Right renal pelvis (tissue), 4 donors: ENCODE measurements around the gene F2RL2. TPM values are rescaled to one million over a fixed set of nuclear protein-coding genes. Genes with fewer than 3 reads are reported as not detected.

ENCODE experiments used
- DNase-seq, 4 donors: peaks; one replicate each; pipeline ENCODE4 v3.0.0-alpha.2; 2013; ENCODE audit warnings: low read depth in 4 of 4, low spot score in 3 of 4, missing footprints in 1 of 4
- polyA plus RNA-seq, 4 donors: library from polyadenylated mRNA; unstranded; fragments of 120-200 nt; gene quantifications; one replicate each; pipeline ENCODE4 v1.2.1, GENCODE V29; 2013; ENCODE audit not compliant: insufficient read length in 4 of 4

The F2RL2 gene
- polyA plus RNA-seq, 4 donors: 0.35 to 0.73 (median 0.50) TPM

DNA sequence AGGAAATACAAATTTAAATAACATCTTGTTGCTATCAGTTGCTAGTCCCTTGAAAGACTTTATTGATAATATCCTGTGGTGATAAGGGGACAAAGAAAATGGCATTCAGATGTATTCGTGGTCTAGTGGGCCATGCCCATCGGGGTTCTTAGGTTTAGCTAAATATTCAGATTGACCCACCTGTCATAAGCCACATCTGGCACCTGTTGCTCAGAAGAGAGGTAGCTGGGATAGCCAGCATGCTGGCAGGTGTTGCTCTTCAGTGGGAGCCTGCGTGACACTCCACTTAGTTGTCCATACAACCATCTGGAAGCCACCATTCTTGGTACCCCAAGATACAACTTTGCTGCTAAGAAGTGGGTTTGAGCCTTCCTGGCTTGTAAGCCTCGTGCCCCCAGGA lies 36.7 kb downstream of the F2RL2 start:
- DNase-seq: no peak

DNA sequence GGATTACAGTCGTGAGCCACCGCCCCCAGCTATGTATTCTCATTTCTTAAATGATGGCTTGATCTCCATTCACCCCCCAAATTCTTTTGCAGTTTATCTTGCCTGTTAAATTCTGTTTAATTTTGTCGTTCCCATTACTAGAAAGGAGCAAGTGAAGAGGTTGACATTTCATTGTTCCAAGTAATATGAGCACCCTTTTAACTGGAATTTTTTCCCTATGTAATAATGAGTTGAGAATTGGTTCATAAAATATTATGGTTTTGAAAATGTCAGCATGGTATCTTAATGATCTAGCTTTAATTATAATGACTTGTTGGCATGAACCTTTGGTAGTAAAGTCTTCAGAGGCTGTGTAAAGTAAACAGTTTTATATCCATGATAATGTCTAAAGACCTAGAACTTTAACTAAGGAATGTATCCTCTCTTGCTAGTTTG lies 37.4 kb downstream of the F2RL2 start:
- DNase-seq: no peak

DNA sequence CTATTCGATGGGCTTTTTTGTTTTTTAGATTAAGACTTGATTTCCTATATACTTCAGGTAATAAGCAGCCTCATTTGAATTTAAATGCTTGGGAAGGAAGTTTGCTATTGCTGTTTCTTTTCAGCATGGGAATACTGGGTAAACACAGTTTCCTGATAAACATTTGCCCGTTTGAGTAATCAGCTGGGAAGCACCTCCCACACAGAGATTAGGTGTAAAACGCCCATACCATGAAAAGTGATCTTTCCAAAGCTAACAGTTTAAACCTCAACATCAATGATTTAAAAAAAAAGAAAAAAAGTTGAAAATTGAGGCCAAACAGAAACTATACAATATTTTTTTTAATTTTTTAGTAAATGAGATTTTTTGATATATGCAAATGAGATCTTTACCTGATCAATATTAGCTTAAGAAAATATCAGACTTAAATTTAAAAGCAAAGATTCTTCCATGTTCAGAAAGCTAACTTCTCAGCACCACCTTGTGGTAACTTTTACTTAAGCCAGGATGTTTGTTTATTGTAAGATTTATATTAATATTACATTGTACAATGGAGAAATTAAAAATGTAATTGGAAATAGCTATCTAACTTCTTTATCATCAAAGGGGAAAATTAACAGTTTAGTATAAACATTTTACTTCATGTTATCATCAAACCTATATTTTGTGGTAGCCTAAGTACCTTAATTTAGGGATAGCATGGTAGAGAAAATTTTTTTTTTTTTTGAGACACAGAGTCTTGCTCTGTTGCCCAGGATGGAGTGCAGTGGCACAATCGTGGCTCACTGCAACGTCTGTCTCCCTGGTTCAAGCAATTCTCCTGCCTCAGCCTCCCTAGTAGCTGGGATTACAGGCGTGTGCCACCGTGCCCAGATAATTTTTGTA lies 39.8 kb downstream of the F2RL2 start:
- DNase-seq: no peak

DNA sequence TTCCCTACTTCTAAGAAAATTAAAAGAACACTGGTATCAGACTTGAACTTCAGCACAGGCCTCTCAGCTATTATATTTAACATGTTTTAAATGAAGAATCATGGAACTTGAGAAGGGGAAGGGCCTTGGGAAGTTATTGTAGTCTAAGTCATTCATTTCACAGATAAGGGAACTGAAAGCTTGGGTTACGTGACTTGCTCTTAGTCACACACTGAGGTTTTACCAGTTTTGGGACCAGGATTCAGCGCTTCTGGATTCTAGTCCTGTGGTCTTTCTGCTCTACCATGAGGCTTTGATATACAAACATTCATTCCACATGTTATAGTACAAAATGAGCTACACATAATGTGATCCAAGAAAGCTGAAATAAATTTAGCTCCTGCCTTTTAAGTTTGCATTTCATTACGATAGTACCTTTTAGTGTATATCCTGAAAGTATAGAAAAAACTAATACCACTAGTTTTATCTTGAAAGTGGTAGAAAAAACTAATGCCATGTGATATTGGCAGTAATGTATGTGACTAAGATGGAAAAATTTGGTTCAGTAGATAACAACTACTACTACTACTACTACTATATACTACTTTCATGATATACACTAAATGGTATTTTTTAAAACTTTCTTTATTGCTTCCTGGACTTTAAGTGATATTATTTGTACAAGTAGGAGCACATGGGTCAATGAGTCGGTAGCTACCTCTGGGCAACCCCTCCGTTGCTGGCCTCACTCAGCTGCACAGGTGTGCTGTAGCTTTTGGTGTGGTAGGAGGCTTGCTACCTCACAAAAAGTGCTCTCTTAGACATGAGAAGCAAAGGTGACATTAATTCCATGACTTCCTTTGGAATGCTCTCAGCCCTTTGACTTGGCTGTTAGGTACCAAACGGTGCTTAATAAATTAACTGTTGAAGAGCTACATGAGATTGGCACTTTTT lies 40.7 kb downstream of the F2RL2 start:
- no peak for DNase-seq

- no peak for DNase-seq
Measured at GRCh38 chr5:76580981-76581380, 42.2 kb downstream of the F2RL2 start.

DNA sequence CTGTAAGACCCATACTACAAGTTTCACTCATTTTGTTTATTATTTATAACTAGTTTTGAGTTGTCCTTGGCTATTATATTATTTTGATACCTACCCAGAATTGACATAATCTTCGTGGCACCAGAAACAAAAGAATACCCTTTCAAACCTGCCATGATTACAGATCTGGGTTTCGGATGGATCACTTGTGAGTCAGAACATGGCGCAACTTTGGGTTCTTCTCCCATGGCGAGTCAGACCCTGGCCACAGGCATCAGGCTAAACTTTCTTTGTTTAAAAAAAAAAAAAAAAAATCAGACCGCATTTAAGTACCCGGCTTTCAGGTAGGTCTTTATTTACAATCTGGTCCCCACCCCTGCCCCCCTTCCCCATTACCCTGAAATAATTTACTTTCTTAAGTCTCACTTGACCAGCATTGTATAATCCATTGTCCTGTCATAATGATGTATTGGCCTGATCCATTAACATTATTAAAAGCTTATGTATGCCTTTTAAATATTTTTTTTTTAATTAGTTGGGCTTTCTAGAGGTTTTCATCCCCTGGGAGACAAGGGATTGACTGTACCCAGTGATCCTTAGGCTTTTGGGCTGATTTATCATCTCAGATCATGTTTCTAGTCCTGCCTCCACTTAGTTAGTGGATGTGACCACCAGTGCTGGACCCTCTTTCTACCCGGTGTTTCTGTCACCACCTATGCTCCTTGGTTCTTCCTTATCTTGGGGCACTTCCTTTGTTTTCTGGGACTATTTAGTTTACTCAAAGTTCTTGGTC lies 43.9 kb downstream of the F2RL2 start:
- no peak for DNase-seq

DNA sequence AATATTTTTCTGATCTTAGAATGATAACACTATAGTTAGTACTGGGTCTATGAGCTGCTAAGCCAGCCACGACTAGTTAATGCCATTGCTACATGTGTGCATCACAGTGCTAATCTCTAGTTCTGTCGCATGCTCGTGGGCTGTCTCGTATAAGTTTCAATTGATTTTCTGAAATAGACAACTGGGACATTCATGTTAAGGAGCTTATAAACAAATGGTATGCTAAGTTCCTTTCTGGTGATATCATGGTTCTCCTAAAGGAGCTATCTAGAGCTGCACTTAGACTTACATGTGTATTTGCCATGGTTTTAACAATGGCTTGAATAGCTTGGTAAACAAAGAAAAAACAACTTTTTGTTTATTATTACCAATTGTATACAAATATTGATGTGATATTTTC lies 46.2 kb downstream of the F2RL2 start:
- DNase-seq: no peak

DNA sequence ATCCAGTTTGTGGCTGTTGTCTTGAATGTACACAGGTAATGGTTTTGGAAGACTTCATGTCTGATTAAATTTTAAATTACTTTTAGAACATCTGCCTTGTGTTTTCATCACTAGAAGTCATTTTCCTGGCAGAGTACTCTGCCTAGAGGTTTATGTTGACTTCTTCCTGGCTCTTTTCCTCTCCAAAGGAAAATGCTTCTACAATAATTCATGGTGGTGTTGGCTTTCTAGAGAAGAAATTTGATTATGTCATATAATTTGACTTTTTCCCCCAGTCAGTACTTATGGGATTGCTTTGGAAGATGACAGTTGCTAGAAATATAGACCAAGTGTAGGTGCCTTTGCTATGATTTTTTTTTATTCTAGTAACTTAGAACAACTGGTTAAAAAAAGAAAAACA lies 46.8 kb downstream of the F2RL2 start:
- DNase-seq: no peak

DNA sequence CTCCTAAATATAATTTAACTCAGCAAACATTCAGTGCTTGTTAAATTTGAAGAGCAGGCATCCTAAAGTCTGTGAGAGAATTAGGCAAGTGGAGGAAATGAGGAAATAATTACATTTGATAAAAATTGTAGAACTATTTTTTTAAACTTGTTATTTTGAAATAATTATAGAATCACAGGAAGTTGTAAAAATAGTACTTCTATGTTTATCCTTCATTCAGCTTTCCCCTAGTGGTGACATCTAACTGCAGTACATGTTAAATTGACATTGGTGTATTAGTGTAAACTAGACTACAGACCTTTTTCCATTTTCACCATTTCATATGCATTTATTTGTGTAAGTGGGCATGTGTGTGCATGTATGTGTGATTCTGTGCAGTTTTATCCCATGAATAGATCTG lies 51.6 kb downstream of the F2RL2 start:
- no peak for DNase-seq

- DNase-seq: no peak
Measured at GRCh38 chr5:76570153-76570552, 53.0 kb downstream of the F2RL2 start.

Other genes with a start within 250 kb of the F2RL2 start
- gene IQGAP2, start 220.1 kb downstream of the F2RL2 start, polyA plus RNA-seq: 10 to 100 TPM; 67.9 to 97.7 (median 83.5) TPM
- gene F2R, start 92.7 kb upstream of the F2RL2 start, polyA plus RNA-seq: 10 to 100 TPM; 63.0 to 81.5 (median 74.2) TPM
- 10 to 100 TPM; 37.8 to 44.5 (median 40.6) TPM for gene F2RL1, start 195.6 kb upstream of the F2RL2 start, polyA plus RNA-seq
- gene S100Z, start 226.6 kb upstream of the F2RL2 start, polyA plus RNA-seq: under 1 TPM in 2 of 4 donors, not detected in 2; 0.10 to 0.41 TPM